ENCODE measurements around the gene FOXL1.

- TF ChIP-seq CTCF (conservative IDR thresholded peaks at IDR 0.05; ENCODE audit: low read depth, low read length), result no peak
- TF ChIP-seq EZH2 (IDR thresholded peaks at IDR 0.05; ENCODE audit: borderline replicate concordance, low read depth, low read length, poor library complexity, severe bottlenecking), result no peak
Observed at GRCh38 chr16:86566601-86566965, 11.8 kb upstream of the FOXL1 start, which contains the start of gene FOXC2.
